ENCODE data around the gene SLC22A3. TPM values are rescaled to one million over a fixed set of nuclear protein-coding genes. Genes with fewer than 3 reads are reported as not detected.
A peak's percentile ranks its signal among the peaks of the same experiment; 100 is the strongest.

Gene SLC22A3
- total RNA-seq, 3 donors from 2014 or later (not counting 1 experiment from before 2014, with no cell fraction given), result not detected

DNA sequence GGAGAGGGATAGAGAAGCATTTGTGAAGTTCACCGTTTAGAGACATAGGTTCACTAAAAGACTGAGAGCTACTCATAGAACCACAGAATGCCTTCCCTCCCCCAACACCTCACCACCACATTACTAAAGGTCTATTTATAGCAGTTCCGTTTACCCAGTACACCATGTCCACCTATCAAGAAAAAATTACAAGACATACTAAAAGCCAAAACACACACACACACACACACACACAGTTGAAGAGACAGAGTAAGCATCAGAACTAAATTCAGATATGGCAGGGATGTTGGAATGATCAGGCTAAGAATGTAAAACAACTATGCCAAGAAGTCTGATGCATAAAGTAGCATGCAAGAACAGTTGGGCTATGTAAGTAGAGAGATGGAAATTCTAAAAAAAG lies 52.3 kb downstream of the SLC22A3 start:
- Mint-ChIP-seq H3K27ac (peak overlapping the region in 1 of 2 donors; percentile 60), H3K4me1 (peaks cover 21 to 23% of the 10 kb centered on the region in 2 donors), H3K4me3 (peak overlapping the region; percentile 35), H3K9me3 (peaks cover 0 to 9% of the 10 kb centered on the region in 2 donors), H3K36me3 (no peaks in the 10 kb centered on the region), H3K27me3 (ENCODE audit: low read depth in 2 of 2) (peaks cover 3 to 34% of the 10 kb centered on the region in 2 donors)
- 35% methylated on average over 2 of the region's 2 CpGs for WGBS (ENCODE audit: insufficient coverage)
- Histone ChIP-seq H3K27me3 (ENCODE audit: control insufficient read depth, insufficient read depth, low read length) (no peaks in the 10 kb centered on the region), H3K36me3 (ENCODE audit: control insufficient read depth, insufficient read depth, low read length) (no peaks in the 10 kb centered on the region), H3K4me3 (ENCODE audit: low read length) (no peak overlapping the region), H3K27ac (ENCODE audit: low read length) (peak overlapping the region; percentile 52), H3K4me1 (ENCODE audit: control insufficient read depth, insufficient read depth, low read length) (peaks cover 7% of the 10 kb centered on the region), H3K9me3 (ENCODE audit: control insufficient read depth, insufficient read depth, low read length) (no peaks in the 10 kb centered on the region)
- TF ChIP-seq, protein P1, sequence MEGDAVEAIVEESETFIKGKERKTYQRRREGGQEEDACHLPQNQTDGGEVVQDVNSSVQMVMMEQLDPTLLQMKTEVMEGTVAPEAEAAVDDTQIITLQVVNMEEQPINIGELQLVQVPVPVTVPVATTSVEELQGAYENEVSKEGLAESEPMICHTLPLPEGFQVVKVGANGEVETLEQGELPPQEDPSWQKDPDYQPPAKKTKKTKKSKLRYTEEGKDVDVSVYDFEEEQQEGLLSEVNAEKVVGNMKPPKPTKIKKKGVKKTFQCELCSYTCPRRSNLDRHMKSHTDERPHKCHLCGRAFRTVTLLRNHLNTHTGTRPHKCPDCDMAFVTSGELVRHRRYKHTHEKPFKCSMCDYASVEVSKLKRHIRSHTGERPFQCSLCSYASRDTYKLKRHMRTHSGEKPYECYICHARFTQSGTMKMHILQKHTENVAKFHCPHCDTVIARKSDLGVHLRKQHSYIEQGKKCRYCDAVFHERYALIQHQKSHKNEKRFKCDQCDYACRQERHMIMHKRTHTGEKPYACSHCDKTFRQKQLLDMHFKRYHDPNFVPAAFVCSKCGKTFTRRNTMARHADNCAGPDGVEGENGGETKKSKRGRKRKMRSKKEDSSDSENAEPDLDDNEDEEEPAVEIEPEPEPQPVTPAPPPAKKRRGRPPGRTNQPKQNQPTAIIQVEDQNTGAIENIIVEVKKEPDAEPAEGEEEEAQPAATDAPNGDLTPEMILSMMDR (IDR thresholded peaks at IDR 0.05), result no peak
- ATAC-seq (peak; percentile 48 to 86 (median 69)), DNase-seq (no peak)
- intact Hi-C loops (cut with micrococcal nuclease), result no loop called here

DNA sequence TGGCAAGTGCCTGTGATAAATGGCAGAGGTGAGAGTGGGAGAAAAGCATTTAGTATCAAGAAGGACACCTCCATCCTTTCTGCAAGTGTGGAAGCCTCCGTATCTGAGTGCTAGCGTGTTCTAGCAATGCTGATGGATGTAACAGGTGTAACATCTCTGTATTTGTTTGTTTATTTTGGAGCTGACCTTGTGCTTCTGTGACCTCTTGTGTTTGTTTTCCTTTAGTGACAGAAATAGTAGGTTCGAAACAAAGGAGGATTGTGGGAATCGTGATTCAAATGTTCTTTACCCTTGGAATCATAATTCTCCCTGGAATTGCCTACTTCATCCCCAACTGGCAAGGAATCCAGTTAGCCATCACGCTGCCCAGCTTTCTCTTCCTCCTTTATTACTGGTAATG lies 60.4 kb downstream of the SLC22A3 start:
- intact Hi-C loops (cut with micrococcal nuclease), result no loop called here
- 95% methylated on average over 2 of the region's 5 CpGs for WGBS (ENCODE audit: insufficient coverage)
- TF ChIP-seq, protein P1 (IDR thresholded peaks at IDR 0.05), result no peak
- Mint-ChIP-seq H3K36me3 (no peaks in the 10 kb centered on the region), H3K27ac (no peak overlapping the region), H3K4me3 (no peak overlapping the region), H3K27me3 (ENCODE audit: low read depth in 2 of 2) (peaks cover 6 to 32% of the 10 kb centered on the region in 2 donors), H3K9me3 (no peaks in the 10 kb centered on the region), H3K4me1 (no peaks in the 10 kb centered on the region)
- Histone ChIP-seq H3K36me3 (ENCODE audit: control insufficient read depth, insufficient read depth, low read length) (no peaks in the 10 kb centered on the region), H3K9me3 (ENCODE audit: control insufficient read depth, insufficient read depth, low read length) (no peaks in the 10 kb centered on the region), H3K27ac (ENCODE audit: low read length) (no peak overlapping the region), H3K4me1 (ENCODE audit: control insufficient read depth, insufficient read depth, low read length) (no peaks in the 10 kb centered on the region), H3K27me3 (ENCODE audit: control insufficient read depth, insufficient read depth, low read length) (peaks cover 2% of the 10 kb centered on the region), H3K4me3 (ENCODE audit: low read length) (no peak overlapping the region)
- DNase-seq, result no peak
- no peak for ATAC-seq

DNA sequence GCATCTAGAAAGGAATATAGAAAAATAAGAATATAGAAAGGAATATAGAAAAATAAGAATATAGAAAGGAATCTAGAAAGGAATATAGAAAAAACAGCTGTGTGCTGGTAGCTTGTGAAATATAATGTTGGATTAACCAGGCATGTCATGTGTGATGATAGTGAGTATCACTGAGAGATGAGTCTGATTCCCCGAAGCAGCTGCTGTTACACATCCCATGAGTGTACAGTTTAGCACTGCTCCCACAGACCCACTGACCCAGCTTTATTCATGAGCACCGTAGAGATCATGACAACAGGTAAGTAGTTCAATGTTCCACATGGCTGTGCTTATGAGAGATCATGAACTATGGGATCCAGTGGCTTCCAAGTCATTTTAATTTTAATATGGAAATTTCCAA lies 64.8 kb downstream of the SLC22A3 start:
- Mint-ChIP-seq H3K9me3 (no peaks in the 10 kb centered on the region), H3K4me3 (no peak overlapping the region), H3K4me1 (no peaks in the 10 kb centered on the region), H3K27ac (no peak overlapping the region), H3K27me3 (ENCODE audit: low read depth in 2 of 2) (peaks cover 19 to 36% of the 10 kb centered on the region in 2 donors), H3K36me3 (no peaks in the 10 kb centered on the region)
- peaks cover 6% of the 10 kb centered on the region for H3K27me3 ChIP-seq (ENCODE audit: control insufficient read depth, insufficient read depth, low read length)
- no peak for DNase-seq
- no peak overlapping the region for H3K4me3 ChIP-seq (ENCODE audit: low read length)
- H3K36me3 ChIP-seq (ENCODE audit: control insufficient read depth, insufficient read depth, low read length), result no peaks in the 10 kb centered on the region
- TF ChIP-seq, protein P1 (IDR thresholded peaks at IDR 0.05), result no peak
- 86% methylated on average over 2 of the region's 2 CpGs for WGBS (ENCODE audit: insufficient coverage)
- H3K27ac ChIP-seq (ENCODE audit: low read length), result no peak overlapping the region
- H3K9me3 ChIP-seq (ENCODE audit: control insufficient read depth, insufficient read depth, low read length), result no peaks in the 10 kb centered on the region
- ATAC-seq, result no peak
- H3K4me1 ChIP-seq (ENCODE audit: control insufficient read depth, insufficient read depth, low read length), result no peaks in the 10 kb centered on the region
- intact Hi-C loops (cut with micrococcal nuclease), result no loop called here

DNA sequence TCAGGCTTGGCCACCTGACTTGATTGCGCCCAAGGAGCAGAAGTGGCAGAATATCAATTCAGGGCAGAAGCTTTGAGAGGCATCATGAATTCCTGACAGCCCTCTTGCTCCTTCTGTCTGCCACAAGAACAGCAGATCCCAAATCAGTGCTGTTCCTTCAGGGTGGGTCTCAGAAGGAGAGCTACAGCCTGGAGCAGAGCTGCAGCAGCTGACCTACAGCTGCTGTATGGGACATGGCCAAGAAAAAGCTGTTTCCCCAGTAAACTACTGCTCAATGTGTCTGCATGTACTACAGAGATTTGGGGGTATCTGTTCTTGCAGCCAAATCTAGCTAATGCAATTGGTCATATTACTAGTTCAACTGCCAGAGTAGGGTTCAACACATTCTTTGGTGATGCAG lies 69.0 kb downstream of the SLC22A3 start:
- no peak overlapping the region for H3K4me3 Mint-ChIP-seq
- H3K4me1 Mint-ChIP-seq, result no peaks in the 10 kb centered on the region
- Histone ChIP-seq H3K4me3 (ENCODE audit: low read length) (no peak overlapping the region), H3K27ac (ENCODE audit: low read length) (no peak overlapping the region), H3K36me3 (ENCODE audit: control insufficient read depth, insufficient read depth, low read length) (no peaks in the 10 kb centered on the region), H3K27me3 (ENCODE audit: control insufficient read depth, insufficient read depth, low read length) (peaks cover 4% of the 10 kb centered on the region), H3K4me1 (ENCODE audit: control insufficient read depth, insufficient read depth, low read length) (no peaks in the 10 kb centered on the region), H3K9me3 (ENCODE audit: control insufficient read depth, insufficient read depth, low read length) (no peaks in the 10 kb centered on the region)
- no peak for DNase-seq
- no peak overlapping the region for H3K27ac Mint-ChIP-seq
- TF ChIP-seq, protein P1 (IDR thresholded peaks at IDR 0.05), result no peak
- WGBS (ENCODE audit: insufficient coverage), result 96% methylated on average over 1 of the region's 1 CpG
- ATAC-seq, result no peak
- intact Hi-C loops (cut with micrococcal nuclease), result no loop called here
- H3K9me3 Mint-ChIP-seq, result no peaks in the 10 kb centered on the region
- peaks cover 19 to 46% of the 10 kb centered on the region in 2 donors for H3K27me3 Mint-ChIP-seq (ENCODE audit: low read depth in 2 of 2)
- H3K36me3 Mint-ChIP-seq, result peaks cover 1% of the 10 kb centered on the region
